HCT116 (cell line): Measurements from ENCODE around the gene ROCK2. TPM values are rescaled to one million over a fixed set of nuclear protein-coding genes. Genes with fewer than 3 reads are reported as not detected.

Source experiments
- ATAC-seq: fragments of 200-7000 bp; cut with Tn5 transposase; 2 replicates; pipeline ENCODE4 v1.9.1; 2020; ENCODE audit warnings: mild to moderate bottlenecking, moderate library complexity
- BruUV-seq: library from RNA; stranded (reverse); fragments of 400-500 nt; replicated peaks from 2 replicates; lab custom pipeline; 2021; lab: Mats Ljungman, UMichigan
- CTCF ChIA-PET: fragments of 300-600 bp; sonication (Branson Sonifier 250); formaldehyde crosslinking; loops from one replicate; lab custom pipeline; 2021; ENCODE audit warnings: antibody characterized with exemption; lab: Charles Lee
- POLR2A ChIA-PET: fragments of 300-600, 350-600 bp; sonication (Branson Sonifier 250); formaldehyde crosslinking; loops from one replicate; lab custom pipeline; 2021; ENCODE audit warnings: antibody characterized with exemption; lab: Charles Lee
- RAD21 ChIA-PET, 2 experiments: fragments of 300-600 bp; sonication (Branson Sonifier 250); formaldehyde crosslinking; loops; one replicate each; lab custom pipeline; 2023; ENCODE audit warnings: low total read pairs in 2 of 2; ENCODE audit not compliant: uncharacterized antibody in 2 of 2, unreplicated experiment in 2 of 2, low non-redundant PET in 1 of 2; lab: Charles Lee
- DNase-seq: peaks from one replicate; pipeline ENCODE4 v3.0.0-alpha.2; 2010; ENCODE audit warnings: low read depth, low spot score
- H2AFZ ChIP-seq: fragments of 200-600 bp; shearing (Covaris generic), sonication (generic); 2 replicates; pipeline ENCODE4 v1.6.1; 2017; ENCODE audit warnings: low read depth, mixed run types, mixed read lengths, antibody characterized with exemption, low read length; ENCODE audit not compliant: poor library complexity, severe bottlenecking
- H3K27ac ChIP-seq: 2 replicates; pipeline ENCODE4 v1.5.1; 2012; ENCODE audit warnings: low read depth, low read length
- H3K27me3 ChIP-seq: fragments of 200-600 bp; sonication (generic); 2 replicates; pipeline ENCODE4 v1.6.1; 2016; ENCODE audit warnings: mixed run types, low read length, mixed read lengths; ENCODE audit not compliant: insufficient read depth
- H3K36me3 ChIP-seq, 2 experiments: fragments of 200-500 bp in 1 of 2; fragments of 200-600 bp in 1 of 2; sonication (Bioruptor generic) in 1 of 2; sonication (generic) in 1 of 2; 2 replicates each; pipeline versions ENCODE4 v1.5.1 to v1.6.1; 2014 to 2016; ENCODE audit warnings: low read length in 2 of 2, inconsistent platforms in 1 of 2, mixed read lengths in 1 of 2, mixed run types in 1 of 2; ENCODE audit not compliant: insufficient read depth in 2 of 2, control insufficient read depth in 1 of 2
- H3K4me1 ChIP-seq, 2 experiments: fragments of 200-600 bp in 1 of 2; sonication (generic) in 1 of 2; 2 replicates each; pipeline versions ENCODE4 v1.5.1 to v1.6.1; 2012 to 2017; ENCODE audit warnings: low read length in 2 of 2, inconsistent platforms in 1 of 2, mild to moderate bottlenecking in 1 of 2, mixed read lengths in 1 of 2, mixed run types in 1 of 2, moderate library complexity in 1 of 2; ENCODE audit not compliant: insufficient read depth in 2 of 2, control insufficient read depth in 1 of 2
- H3K4me2 ChIP-seq: fragments of 200-600 bp; sonication (generic); 2 replicates; pipeline ENCODE4 v1.6.1; 2017; ENCODE audit warnings: mixed run types, low read length, mixed read lengths
- H3K4me3 ChIP-seq, 2 experiments: fragments of 200-600 bp in 1 of 2; sonication (generic) in 1 of 2; replicated peaks in 1 of 2; 2 replicates each; pipeline ENCODE4 v1.5.1; 2011 to 2016; ENCODE audit warnings: low read length in 2 of 2, control low read depth in 1 of 2, low read depth in 1 of 2, mild to moderate bottlenecking in 1 of 2, mixed read lengths in 1 of 2, mixed run types in 1 of 2
- H3K79me2 ChIP-seq: fragments of 200-600 bp; sonication (generic); 2 replicates; pipeline ENCODE4 v1.6.1; 2017; ENCODE audit warnings: mild to moderate bottlenecking, mixed run types, low read length, moderate library complexity, mixed read lengths; ENCODE audit not compliant: insufficient read depth
- H3K9ac ChIP-seq: fragments of 200-600 bp; sonication (generic); 2 replicates; pipeline ENCODE4 v1.6.1; 2016; ENCODE audit warnings: low read length, mixed read lengths
- H3K9me2 ChIP-seq: fragments of 200-600 bp; sonication (generic), shearing (Covaris generic); 2 replicates; pipeline ENCODE4 v1.6.1; 2017; ENCODE audit warnings: mixed run types, mild to moderate bottlenecking, moderate library complexity; ENCODE audit not compliant: insufficient read depth
- H3K9me3 ChIP-seq, 2 experiments: fragments of 200-500 bp in 1 of 2; fragments of 200-600 bp in 1 of 2; sonication (Bioruptor generic) in 1 of 2; sonication (generic) in 1 of 2; 2 replicates each; pipeline ENCODE4 v1.6.1; 2014 to 2017; ENCODE audit warnings: low read length in 2 of 2, mixed read lengths in 2 of 2, inconsistent platforms in 1 of 2, low read depth in 1 of 2, mild to moderate bottlenecking in 1 of 2, mixed run types in 1 of 2, moderate library complexity in 1 of 2; ENCODE audit not compliant: control insufficient read depth in 1 of 2, insufficient read depth in 1 of 2
- H4K20me1 ChIP-seq: fragments of 200-600 bp; sonication (generic), shearing (Covaris generic); 2 replicates; pipeline ENCODE4 v1.6.1; 2017; ENCODE audit warnings: mixed run types, mild to moderate bottlenecking, moderate library complexity; ENCODE audit not compliant: insufficient read depth
- EGR1 ChIP-seq: IDR thresholded peaks from 2 replicates; pipeline ENCODE4 v1.6.1; 2012; ENCODE audit warnings: low read depth
- ELF1 ChIP-seq: IDR thresholded peaks from 2 replicates; pipeline ENCODE4 v1.6.1; 2012; ENCODE audit warnings: low read depth, borderline replicate concordance
- EZH2 ChIP-seq: fragments of 200-600 bp; sonication (generic); IDR thresholded peaks from 2 replicates; pipeline ENCODE4 v1.6.1; 2017; ENCODE audit warnings: antibody characterized with exemption, mixed run types
- EZH2phosphoT487 ChIP-seq: fragments of 200-600 bp; IDR thresholded peaks from 2 replicates; pipeline ENCODE4 v1.6.1; 2018; ENCODE audit warnings: antibody characterized with exemption, borderline replicate concordance
- FOSL1 ChIP-seq: IDR thresholded peaks from 2 replicates; pipeline ENCODE4 v1.6.1; 2012; ENCODE audit warnings: low read depth
- POLR2A ChIP-seq: IDR thresholded peaks from 2 replicates; pipeline ENCODE4 v1.7.0; 2011; ENCODE audit warnings: borderline replicate concordance; ENCODE audit not compliant: insufficient read depth, insufficient read length; ENCODE audit errors: extremely low read depth
- POLR2AphosphoS5 ChIP-seq: IDR thresholded peaks from 2 replicates; pipeline ENCODE4 v1.6.1; 2011; ENCODE audit warnings: mild to moderate bottlenecking, low read depth, low read length, moderate library complexity
- RAD21 ChIP-seq: IDR thresholded peaks from 2 replicates; pipeline ENCODE4 v1.6.1; 2012; ENCODE audit warnings: low read depth, mild to moderate bottlenecking
- YY1 ChIP-seq: IDR thresholded peaks from 2 replicates; pipeline ENCODE4 v1.6.1; 2011; ENCODE audit warnings: low read length, low read depth, moderate library complexity, mild to moderate bottlenecking; ENCODE audit not compliant: insufficient replicate concordance; ENCODE audit errors: extremely low read depth
- ZFX ChIP-seq: fragments of 450-650 bp; IDR thresholded peaks from 2 replicates; pipeline ENCODE4 v1.6.1; 2017
- ZNF274 ChIP-seq: fragments of 200-500 bp; sonication (Bioruptor generic); IDR thresholded peaks from 2 replicates; pipeline ENCODE4 v1.6.1; 2014; ENCODE audit warnings: mild to moderate bottlenecking, low read depth, low read length, inconsistent platforms
- intact Hi-C: fragments of 100-400 bp; cut with micrococcal nuclease; formaldehyde crosslinking; loops from 2 replicates; pipeline ENCODE4 v1.10.0; 2022
- total RNA-seq: library from RNA; stranded (reverse); gene quantifications from one replicate; pipeline ENCODE4 v1.2.1, GENCODE V29; 2021; ENCODE audit not compliant: unreplicated experiment
- TF ChIP-seq, protein P1 (sequence below): IDR thresholded peaks from 2 replicates; pipeline ENCODE4 v1.6.1; 2012; ENCODE audit warnings: low read depth
- TF ChIP-seq, protein P2 (sequence below): IDR thresholded peaks from 2 replicates; pipeline ENCODE4 v1.6.1; 2012
- TF ChIP-seq, protein P3 (sequence below): IDR thresholded peaks from 2 replicates; pipeline ENCODE4 v1.6.1; 2011; ENCODE audit warnings: mild to moderate bottlenecking, low read length, moderate library complexity; ENCODE audit not compliant: insufficient replicate concordance; ENCODE audit errors: extremely low read depth

Gene ROCK2
- total RNA-seq, 1 experiment from 2014 or later: 48.0 TPM

DNA sequence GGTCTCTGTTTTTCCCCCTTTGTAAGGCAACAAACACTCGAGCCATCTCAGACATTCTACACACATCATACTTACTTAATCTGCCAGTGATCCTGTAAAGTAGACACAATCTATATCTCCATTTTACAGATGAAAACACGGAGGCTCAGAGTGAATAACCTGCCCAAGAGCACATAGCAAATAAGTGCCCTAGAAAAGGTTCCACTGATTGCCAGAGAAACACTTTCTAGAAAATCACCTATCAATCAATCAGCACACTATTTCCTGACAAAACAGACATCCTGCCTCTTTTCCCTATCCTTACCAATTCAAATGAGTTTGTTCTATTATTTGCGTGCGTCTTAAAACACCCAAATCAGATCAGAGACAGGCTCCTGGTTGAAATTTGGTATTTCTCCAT lies 165.2 kb downstream of the ROCK2 start:
- Histone ChIP-seq H3K9me2 (no peaks in the 10 kb centered on the region), H3K4me1 (no peaks in the 10 kb centered on the region), H3K27ac (no peak overlapping the region), H2AFZ (no peak overlapping the region), H3K4me2 (no peak overlapping the region), H3K4me3 (no peak overlapping the region), H4K20me1 (peaks cover 6% of the 10 kb centered on the region; the same call in 1 of the 2 replicates), H3K79me2 (no peaks in the 10 kb centered on the region), H3K9ac (no peak overlapping the region), H3K9me3 (no peaks in the 10 kb centered on the region), H3K36me3 (peaks cover 4 to 5% of the 10 kb centered on the region in 2 experiments; a peak in 1 of 4 replicates), H3K27me3 (no peaks in the 10 kb centered on the region)
- BruUV-seq: no TSS peak
- ATAC-seq: no peak
- DNase-seq: no peak
- intact Hi-C loops: no loop called here
- POLR2A ChIA-PET: no interaction called here
- RAD21 ChIA-PET: no interaction called here
- CTCF ChIA-PET: no interaction called here
- TF ChIP-seq RAD21 (no peak), FOSL1 (no peak), ZNF274 (no peak)

DNA sequence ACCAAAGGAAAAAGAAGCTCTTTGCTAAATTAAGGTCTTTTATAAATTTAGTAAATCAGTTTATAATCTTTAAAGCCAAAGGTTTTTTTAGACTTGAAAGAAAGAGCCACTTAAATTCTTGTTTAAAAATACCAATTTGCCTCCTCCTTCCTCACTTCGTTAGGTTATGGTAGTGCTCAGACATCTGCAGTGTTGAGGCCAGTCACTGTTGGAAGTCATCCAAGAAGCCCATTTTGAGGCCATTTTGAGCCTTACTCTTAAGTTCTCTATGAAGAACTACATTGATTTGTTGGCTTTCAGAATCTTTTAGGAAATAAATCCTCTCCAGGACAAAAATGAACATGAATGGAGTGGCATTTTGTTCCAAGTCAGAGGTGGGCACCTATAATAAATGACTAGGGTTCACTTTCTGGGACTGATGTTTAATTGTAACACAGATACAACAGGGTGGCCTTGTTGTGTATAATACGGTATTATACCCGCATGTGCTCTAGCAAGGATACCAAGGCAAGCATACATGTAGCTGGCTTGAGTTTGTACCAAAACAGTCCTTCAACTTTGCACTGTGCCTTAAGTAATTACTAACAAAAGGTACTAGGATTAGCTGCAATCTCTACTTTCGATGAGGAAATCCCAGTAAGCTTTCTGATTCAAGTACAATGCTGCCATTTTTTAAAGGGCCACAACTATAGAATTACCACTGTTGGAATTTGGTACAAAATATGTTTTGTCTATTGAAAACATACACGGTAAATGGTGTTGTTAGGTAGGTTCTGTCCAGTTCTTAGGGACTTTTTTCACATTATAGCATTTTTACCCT lies 166.4 kb downstream of the ROCK2 start:
- H3K4me1 ChIP-seq: no peaks in the 10 kb centered on the region
- DNase-seq (no peak), ATAC-seq (no peak)
- intact Hi-C loops: no loop called here
- CTCF ChIA-PET: no interaction called here
- peaks cover 6% of the 10 kb centered on the region; the same call in 1 of the 2 replicates for H4K20me1 ChIP-seq
- POLR2A ChIA-PET: no interaction called here
- H3K9me2 ChIP-seq: no peaks in the 10 kb centered on the region
- H2AFZ ChIP-seq: no peak overlapping the region
- H3K36me3 ChIP-seq: peaks cover under 1 to 5% of the 10 kb centered on the region in 2 experiments; a peak in 1 of 4 replicates
- H3K27ac ChIP-seq: no peak overlapping the region
- RAD21 ChIA-PET: no interaction called here
- no peak overlapping the region for H3K4me2 ChIP-seq
- H3K9me3 ChIP-seq: no peaks in the 10 kb centered on the region
- no peaks in the 10 kb centered on the region for H3K79me2 ChIP-seq
- no peak overlapping the region for H3K4me3 ChIP-seq
- BruUV-seq: no TSS peak
- H3K9ac ChIP-seq: no peak overlapping the region
- H3K27me3 ChIP-seq: no peaks in the 10 kb centered on the region
- TF ChIP-seq, protein P1, sequence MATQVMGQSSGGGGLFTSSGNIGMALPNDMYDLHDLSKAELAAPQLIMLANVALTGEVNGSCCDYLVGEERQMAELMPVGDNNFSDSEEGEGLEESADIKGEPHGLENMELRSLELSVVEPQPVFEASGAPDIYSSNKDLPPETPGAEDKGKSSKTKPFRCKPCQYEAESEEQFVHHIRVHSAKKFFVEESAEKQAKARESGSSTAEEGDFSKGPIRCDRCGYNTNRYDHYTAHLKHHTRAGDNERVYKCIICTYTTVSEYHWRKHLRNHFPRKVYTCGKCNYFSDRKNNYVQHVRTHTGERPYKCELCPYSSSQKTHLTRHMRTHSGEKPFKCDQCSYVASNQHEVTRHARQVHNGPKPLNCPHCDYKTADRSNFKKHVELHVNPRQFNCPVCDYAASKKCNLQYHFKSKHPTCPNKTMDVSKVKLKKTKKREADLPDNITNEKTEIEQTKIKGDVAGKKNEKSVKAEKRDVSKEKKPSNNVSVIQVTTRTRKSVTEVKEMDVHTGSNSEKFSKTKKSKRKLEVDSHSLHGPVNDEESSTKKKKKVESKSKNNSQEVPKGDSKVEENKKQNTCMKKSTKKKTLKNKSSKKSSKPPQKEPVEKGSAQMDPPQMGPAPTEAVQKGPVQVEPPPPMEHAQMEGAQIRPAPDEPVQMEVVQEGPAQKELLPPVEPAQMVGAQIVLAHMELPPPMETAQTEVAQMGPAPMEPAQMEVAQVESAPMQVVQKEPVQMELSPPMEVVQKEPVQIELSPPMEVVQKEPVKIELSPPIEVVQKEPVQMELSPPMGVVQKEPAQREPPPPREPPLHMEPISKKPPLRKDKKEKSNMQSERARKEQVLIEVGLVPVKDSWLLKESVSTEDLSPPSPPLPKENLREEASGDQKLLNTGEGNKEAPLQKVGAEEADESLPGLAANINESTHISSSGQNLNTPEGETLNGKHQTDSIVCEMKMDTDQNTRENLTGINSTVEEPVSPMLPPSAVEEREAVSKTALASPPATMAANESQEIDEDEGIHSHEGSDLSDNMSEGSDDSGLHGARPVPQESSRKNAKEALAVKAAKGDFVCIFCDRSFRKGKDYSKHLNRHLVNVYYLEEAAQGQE: no peak
- TF ChIP-seq EZH2phosphoT487: no peak
- no peak for TF ChIP-seq POLR2A
- TF ChIP-seq ZNF274: no peak
- TF ChIP-seq ELF1: no peak
- TF ChIP-seq, protein P2, sequence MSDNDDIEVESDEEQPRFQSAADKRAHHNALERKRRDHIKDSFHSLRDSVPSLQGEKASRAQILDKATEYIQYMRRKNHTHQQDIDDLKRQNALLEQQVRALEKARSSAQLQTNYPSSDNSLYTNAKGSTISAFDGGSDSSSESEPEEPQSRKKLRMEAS: no peak
- TF ChIP-seq EZH2: no peak
- TF ChIP-seq EGR1: no peak
- TF ChIP-seq, protein P3, sequence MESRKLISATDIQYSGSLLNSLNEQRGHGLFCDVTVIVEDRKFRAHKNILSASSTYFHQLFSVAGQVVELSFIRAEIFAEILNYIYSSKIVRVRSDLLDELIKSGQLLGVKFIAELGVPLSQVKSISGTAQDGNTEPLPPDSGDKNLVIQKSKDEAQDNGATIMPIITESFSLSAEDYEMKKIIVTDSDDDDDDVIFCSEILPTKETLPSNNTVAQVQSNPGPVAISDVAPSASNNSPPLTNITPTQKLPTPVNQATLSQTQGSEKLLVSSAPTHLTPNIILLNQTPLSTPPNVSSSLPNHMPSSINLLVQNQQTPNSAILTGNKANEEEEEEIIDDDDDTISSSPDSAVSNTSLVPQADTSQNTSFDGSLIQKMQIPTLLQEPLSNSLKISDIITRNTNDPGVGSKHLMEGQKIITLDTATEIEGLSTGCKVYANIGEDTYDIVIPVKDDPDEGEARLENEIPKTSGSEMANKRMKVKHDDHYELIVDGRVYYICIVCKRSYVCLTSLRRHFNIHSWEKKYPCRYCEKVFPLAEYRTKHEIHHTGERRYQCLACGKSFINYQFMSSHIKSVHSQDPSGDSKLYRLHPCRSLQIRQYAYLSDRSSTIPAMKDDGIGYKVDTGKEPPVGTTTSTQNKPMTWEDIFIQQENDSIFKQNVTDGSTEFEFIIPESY: no peak
- TF ChIP-seq POLR2AphosphoS5: no peak
- no peak for TF ChIP-seq ZFX
- no peak for TF ChIP-seq YY1
